H9 (cell line): ENCODE data around the gene CRIP2. TPM values are rescaled to one million over a fixed set of nuclear protein-coding genes. Genes with fewer than 3 reads are reported as not detected.

Experiments
- DNase-seq: peaks from one replicate; pipeline ENCODE4 v3.0.0-alpha.2; 2017
- H2AFZ ChIP-seq: one replicate; pipeline ENCODE4 v1.6.1; 2013; ENCODE audit warnings: mild to moderate bottlenecking, low read length, control low read depth, moderate library complexity
- H2AK5ac ChIP-seq: 2 replicates; pipeline ENCODE4 v1.6.1; 2013; ENCODE audit warnings: low read length, control low read depth, mixed read lengths; ENCODE audit not compliant: insufficient read length
- H2BK120ac ChIP-seq: one replicate; pipeline ENCODE4 v1.6.1; 2013; ENCODE audit warnings: low read depth, mild to moderate bottlenecking, low read length, control low read depth, inconsistent platforms; ENCODE audit not compliant: poor library complexity, severe bottlenecking
- H2BK12ac ChIP-seq: 2 replicates; pipeline ENCODE4 v1.6.1; 2013; ENCODE audit warnings: low read length, control low read depth, mixed read lengths, low read depth; ENCODE audit not compliant: insufficient read length
- H2BK15ac ChIP-seq: 2 replicates; pipeline ENCODE4 v1.6.1; 2013; ENCODE audit warnings: low read depth, low read length, control low read depth
- H2BK20ac ChIP-seq: one replicate; pipeline ENCODE4 v1.6.1; 2013; ENCODE audit warnings: low read depth, mild to moderate bottlenecking, low read length, control low read depth, inconsistent platforms; ENCODE audit not compliant: poor library complexity, severe bottlenecking
- H2BK5ac ChIP-seq: 2 replicates; pipeline ENCODE4 v1.6.1; 2013; ENCODE audit warnings: low read length, control low read depth, mixed read lengths; ENCODE audit not compliant: insufficient read length
- H3K14ac ChIP-seq: 2 replicates; pipeline ENCODE4 v1.6.1; 2013; ENCODE audit warnings: low read length, control low read depth; ENCODE audit not compliant: insufficient read depth
- H3K18ac ChIP-seq: 2 replicates; pipeline ENCODE4 v1.6.1; 2013; ENCODE audit warnings: low read depth, mild to moderate bottlenecking, mixed read lengths, low read length, control low read depth; ENCODE audit not compliant: insufficient read length
- H3K23ac ChIP-seq: 2 replicates; pipeline ENCODE4 v1.6.1; 2013; ENCODE audit warnings: low read length, control low read depth, mixed read lengths, low read depth; ENCODE audit not compliant: insufficient read length
- H3K23me2 ChIP-seq: 2 replicates; pipeline ENCODE4 v1.6.1; 2013; ENCODE audit warnings: low read depth, mild to moderate bottlenecking, mixed read lengths, low read length, control low read depth; ENCODE audit not compliant: insufficient read length, poor library complexity, severe bottlenecking
- H3K27ac ChIP-seq: 2 replicates; pipeline ENCODE4 v1.5.1; 2013; ENCODE audit warnings: low read length, control low read depth, mixed read lengths, low read depth; ENCODE audit not compliant: insufficient read length
- H3K27me3 ChIP-seq: 2 replicates; pipeline ENCODE4 v1.6.1; 2013; ENCODE audit warnings: low read length, control low read depth, inconsistent platforms; ENCODE audit not compliant: insufficient read depth
- H3K4ac ChIP-seq: 2 replicates; pipeline ENCODE4 v1.6.1; 2013; ENCODE audit warnings: low read depth, mild to moderate bottlenecking, control low read depth, inconsistent platforms, low read length, moderate library complexity
- H3K4me1 ChIP-seq: 2 replicates; pipeline ENCODE4 v1.6.1; 2013; ENCODE audit warnings: low read length, control low read depth, inconsistent platforms; ENCODE audit not compliant: insufficient read depth
- H3K4me2 ChIP-seq: 2 replicates; pipeline ENCODE4 v1.6.1; 2013; ENCODE audit warnings: low read length, control low read depth, mixed read lengths; ENCODE audit not compliant: insufficient read length, insufficient read depth
- H3K56ac ChIP-seq: 2 replicates; pipeline ENCODE4 v1.6.1; 2013; ENCODE audit warnings: low read depth, mild to moderate bottlenecking, mixed read lengths, low read length, control low read depth; ENCODE audit not compliant: insufficient read length
- H3K79me1 ChIP-seq: 2 replicates; pipeline ENCODE4 v1.6.1; 2013; ENCODE audit warnings: low read depth, mild to moderate bottlenecking, moderate library complexity, low read length, control low read depth, inconsistent platforms; ENCODE audit not compliant: insufficient read depth, poor library complexity, severe bottlenecking
- H3K79me2 ChIP-seq: 2 replicates; pipeline ENCODE4 v1.6.1; 2013; ENCODE audit warnings: low read length, control low read depth, inconsistent platforms; ENCODE audit not compliant: insufficient read depth
- H3K9ac ChIP-seq: 2 replicates; pipeline ENCODE4 v1.6.1; 2013; ENCODE audit warnings: low read length, control low read depth, mixed read lengths; ENCODE audit not compliant: insufficient read length; ENCODE audit errors: extremely low read depth
- H3K9me3 ChIP-seq: one replicate; pipeline ENCODE4 v1.6.1; 2013; ENCODE audit warnings: low read depth, low read length, inconsistent platforms; ENCODE audit not compliant: control insufficient read depth
- H3T11ph ChIP-seq: one replicate; pipeline ENCODE4 v1.6.1; 2013; ENCODE audit warnings: mild to moderate bottlenecking, low read length, control low read depth, inconsistent platforms
- H4K20me1 ChIP-seq: one replicate; pipeline ENCODE4 v1.6.1; 2013; ENCODE audit not compliant: control insufficient read depth, insufficient read length, insufficient read depth
- H4K5ac ChIP-seq: 2 replicates; pipeline ENCODE4 v1.6.1; 2013; ENCODE audit warnings: low read depth, mild to moderate bottlenecking, mixed read lengths, low read length, control low read depth; ENCODE audit not compliant: insufficient read length
- H4K8ac ChIP-seq: replicated peaks from 2 replicates; pipeline ENCODE4 v1.6.1; 2013; ENCODE audit warnings: low read length, control low read depth, mixed read lengths, low read depth; ENCODE audit not compliant: insufficient read length
- H4K91ac ChIP-seq: 2 replicates; pipeline ENCODE4 v1.6.1; 2013; ENCODE audit warnings: low read depth, mild to moderate bottlenecking, moderate library complexity, mixed read lengths, low read length, control low read depth; ENCODE audit not compliant: insufficient read length
- H3K27ac Mint-ChIP-seq, 3 experiments: 2 replicates in 2 of 3; 3 replicates in 1 of 3; pipeline ENCODE4 v1.8.0; 2020 to 2021; ENCODE audit warnings: mixed read lengths in 3 of 3, mild to moderate bottlenecking in 1 of 3, moderate library complexity in 1 of 3
- H3K27me3 Mint-ChIP-seq: 2 replicates; pipeline ENCODE4 v1.8.0; 2021; ENCODE audit warnings: low read depth, mild to moderate bottlenecking, moderate library complexity, mixed read lengths
- H3K36me3 Mint-ChIP-seq, 3 experiments: 2 replicates in 2 of 3; 3 replicates in 1 of 3; pipeline ENCODE4 v1.8.0; 2020 to 2021; ENCODE audit warnings: low read depth in 3 of 3, mixed read lengths in 3 of 3; ENCODE audit not compliant: insufficient read depth in 1 of 3
- H3K4me1 Mint-ChIP-seq, 2 experiments: 2 replicates each; pipeline ENCODE4 v1.8.0; 2020; ENCODE audit warnings: mixed read lengths in 2 of 2
- H3K4me3 Mint-ChIP-seq, 2 experiments: 2 replicates in 1 of 2; 3 replicates in 1 of 2; pipeline ENCODE4 v1.8.0; 2020 to 2021; ENCODE audit warnings: mild to moderate bottlenecking in 2 of 2, mixed read lengths in 2 of 2, moderate library complexity in 1 of 2
- H3K9me3 Mint-ChIP-seq, 2 experiments: 2 replicates in 1 of 2; 3 replicates in 1 of 2; pipeline ENCODE4 v1.8.0; 2020; ENCODE audit warnings: mild to moderate bottlenecking in 2 of 2, mixed read lengths in 2 of 2, moderate library complexity in 1 of 2
- WGBS: extraction: QIAGEN DNeasy Blood & Tissue Kit; methylation state at CpG from one replicate; pipeline ENCODE4 v1.1.7; 2013; ENCODE audit warnings: missing lambda C conversion rate, low lambda C conversion rate, mixed read lengths; ENCODE audit not compliant: insufficient read length; ENCODE audit errors: extremely low coverage; 5-methylcytosine and 5-hydroxymethylcytosine counted together
- total RNA-seq: library from RNA; stranded (reverse); gene quantifications from 2 replicates; pipeline ENCODE4 v1.2.1, GENCODE V29; 2021
- TF ChIP-seq, protein P1 (sequence below): fragments of 200-600 bp; sonication (generic); conservative IDR thresholded peaks from 3 replicates; pipeline ENCODE4 v1.8.0; 2021; ENCODE audit warnings: antibody characterized with exemption, mild to moderate bottlenecking

Gene CRIP2
- total RNA-seq, 1 experiment from 2014 or later, result 5.7 TPM

- Histone ChIP-seq H3K27ac (no peak overlapping the region), H3K4ac (no peak overlapping the region)
- no peak overlapping the region; a peak in 1 of 7 replicates for H3K27ac Mint-ChIP-seq
Observed at GRCh38 chr14:105445290-105445689, 29.3 kb upstream of the CRIP2 start.

More at GRCh38 chr14:105445290-105445689, 29.3 kb upstream of the CRIP2 start:
- Histone ChIP-seq H4K8ac (no peak overlapping the region), H2AK5ac (no peak overlapping the region), H4K20me1 (no peaks in the 10 kb centered on the region), H3K14ac (no peak overlapping the region; the same call in 1 of the 2 replicates), H3K9me3 (no peaks in the 10 kb centered on the region), H3K56ac (no peak overlapping the region), H3K9ac (no peak overlapping the region), H3K18ac (no peak overlapping the region), H3K79me2 (no peaks in the 10 kb centered on the region), H3K27me3 (no peaks in the 10 kb centered on the region), H3K79me1 (no peaks in the 10 kb centered on the region), H4K91ac (no peak overlapping the region), H2BK20ac (no peak overlapping the region), H2BK12ac (no peak overlapping the region), H2AFZ (no peak overlapping the region), H3K4me1 (no peaks in the 10 kb centered on the region), H4K5ac (no peak overlapping the region), H2BK15ac (no peak overlapping the region), H3K23me2 (no peaks in the 10 kb centered on the region), H3T11ph (no peak overlapping the region), H2BK120ac (no peak overlapping the region), H3K23ac (no peak overlapping the region), H3K4me2 (no peak overlapping the region), H2BK5ac (no peak overlapping the region)
- TF ChIP-seq, protein P1, sequence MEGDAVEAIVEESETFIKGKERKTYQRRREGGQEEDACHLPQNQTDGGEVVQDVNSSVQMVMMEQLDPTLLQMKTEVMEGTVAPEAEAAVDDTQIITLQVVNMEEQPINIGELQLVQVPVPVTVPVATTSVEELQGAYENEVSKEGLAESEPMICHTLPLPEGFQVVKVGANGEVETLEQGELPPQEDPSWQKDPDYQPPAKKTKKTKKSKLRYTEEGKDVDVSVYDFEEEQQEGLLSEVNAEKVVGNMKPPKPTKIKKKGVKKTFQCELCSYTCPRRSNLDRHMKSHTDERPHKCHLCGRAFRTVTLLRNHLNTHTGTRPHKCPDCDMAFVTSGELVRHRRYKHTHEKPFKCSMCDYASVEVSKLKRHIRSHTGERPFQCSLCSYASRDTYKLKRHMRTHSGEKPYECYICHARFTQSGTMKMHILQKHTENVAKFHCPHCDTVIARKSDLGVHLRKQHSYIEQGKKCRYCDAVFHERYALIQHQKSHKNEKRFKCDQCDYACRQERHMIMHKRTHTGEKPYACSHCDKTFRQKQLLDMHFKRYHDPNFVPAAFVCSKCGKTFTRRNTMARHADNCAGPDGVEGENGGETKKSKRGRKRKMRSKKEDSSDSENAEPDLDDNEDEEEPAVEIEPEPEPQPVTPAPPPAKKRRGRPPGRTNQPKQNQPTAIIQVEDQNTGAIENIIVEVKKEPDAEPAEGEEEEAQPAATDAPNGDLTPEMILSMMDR, result no peak
- no peak for DNase-seq
- Mint-ChIP-seq H3K27me3 (no peaks in the 10 kb centered on the region), H3K9me3 (no peaks in the 10 kb centered on the region), H3K4me1 (no peaks in the 10 kb centered on the region), H3K36me3 (peaks cover 16 to 41% (median 25%) of the 10 kb centered on the region in 3 experiments; a peak in 6 of 7 replicates), H3K4me3 (no peak overlapping the region)
- WGBS, result no CpG with 5 or more reads among the region's 24 CpGs
